H1 (cell line): ENCODE data around the gene GALNT18. TPM values are rescaled to one million over a fixed set of nuclear protein-coding genes. Genes with fewer than 3 reads are reported as not detected.

ENCODE experiments used
- CTCF ChIA-PET: fragments of 300-600 bp; sonication (Branson Sonifier 250); formaldehyde crosslinking; loops from one replicate; lab custom pipeline; 2021; ENCODE audit not compliant: partially characterized antibody; lab: Charles Lee
- POLR2A ChIA-PET: fragments of 300-600 bp; sonication (Branson Sonifier 250); formaldehyde crosslinking; loops from one replicate; lab custom pipeline; 2021; ENCODE audit warnings: inconsistent platforms; ENCODE audit not compliant: partially characterized antibody; lab: Charles Lee
- DNase-seq, 2 experiments: peaks; one replicate each; pipeline versions ENCODE4 v3.0.0 to v3.0.0-alpha.2; 2010 to 2022; ENCODE audit warnings: low spot score in 2 of 2, low read depth in 1 of 2, mixed read lengths in 1 of 2
- FAIRE-seq: peaks from 2 replicates; lab custom pipeline; 2011; peaks lifted over from hg19 to GRCh38; lab: Jason Lieb, UNC
- H2AFZ ChIP-seq: 2 replicates; pipeline ENCODE4 v1.8.1; 2012; ENCODE audit warnings: low read length, inconsistent platforms
- H2AK5ac ChIP-seq: 2 replicates; pipeline ENCODE4 v1.6.1; 2013; ENCODE audit warnings: low read depth, low read length
- H2BK120ac ChIP-seq: replicated peaks from 2 replicates; pipeline ENCODE3; 2013; ENCODE audit warnings: low read depth, low read length, inconsistent platforms
- H2BK12ac ChIP-seq: 2 replicates; pipeline ENCODE4 v1.6.1; 2013; ENCODE audit warnings: low read depth, low read length
- H2BK15ac ChIP-seq: 2 replicates; pipeline ENCODE4 v1.6.1; 2013; ENCODE audit warnings: low read length
- H2BK20ac ChIP-seq: 2 replicates; pipeline ENCODE4 v1.6.1; 2013; ENCODE audit warnings: low read length
- H2BK5ac ChIP-seq: 2 replicates; pipeline ENCODE4 v1.6.1; 2013; ENCODE audit warnings: low read depth, low read length
- H3K14ac ChIP-seq: 2 replicates; pipeline ENCODE4 v1.6.1; 2013; ENCODE audit warnings: inconsistent platforms; ENCODE audit not compliant: insufficient read length
- H3K18ac ChIP-seq: 2 replicates; pipeline ENCODE4 v1.6.1; 2013; ENCODE audit warnings: low read length; ENCODE audit errors: extremely low read depth
- H3K23ac ChIP-seq: 2 replicates; pipeline ENCODE4 v1.6.1; 2013; ENCODE audit warnings: inconsistent platforms; ENCODE audit not compliant: insufficient read length
- H3K23me2 ChIP-seq: 2 replicates; pipeline ENCODE4 v1.6.1; 2013; ENCODE audit warnings: low read depth, low read length
- H3K27ac ChIP-seq: 2 replicates; pipeline ENCODE4 v1.6.1; 2011; ENCODE audit warnings: low read depth, low read length, inconsistent platforms
- H3K27me3 ChIP-seq, 4 experiments: replicated peaks in 1 of 4; 1 replicate in 1 of 4; 2 replicates in 3 of 4; pipeline versions ENCODE4 v1.6.1 to v1.8.1; 2011 to 2013; ENCODE audit warnings: low read length in 3 of 4, mild to moderate bottlenecking in 3 of 4, inconsistent platforms in 2 of 4, mixed read lengths in 2 of 4, moderate library complexity in 1 of 4; ENCODE audit not compliant: control insufficient read depth in 3 of 4, insufficient read depth in 3 of 4; ENCODE audit errors: extremely low read depth in 1 of 4
- H3K36me3 ChIP-seq, 4 experiments: 2 replicates each; pipeline versions ENCODE4 v1.6.1 to v1.8.1; 2011 to 2013; ENCODE audit warnings: mild to moderate bottlenecking in 4 of 4, low read length in 3 of 4, moderate library complexity in 2 of 4, control low read depth in 1 of 4, inconsistent platforms in 1 of 4; ENCODE audit not compliant: insufficient read depth in 4 of 4, control insufficient read depth in 2 of 4
- H3K4ac ChIP-seq: replicated peaks from 2 replicates; pipeline ENCODE3; 2013; ENCODE audit warnings: low read length, low read depth, mixed read lengths, inconsistent platforms; ENCODE audit not compliant: insufficient read length
- H3K4me1 ChIP-seq, 4 experiments: replicated peaks in 1 of 4; 1 replicate in 1 of 4; 2 replicates in 3 of 4; pipeline versions ENCODE4 v1.6.1 to v1.8.1; 2011 to 2013; ENCODE audit warnings: low read length in 3 of 4, inconsistent platforms in 2 of 4, mixed read lengths in 1 of 4; ENCODE audit not compliant: insufficient read depth in 4 of 4, control insufficient read depth in 3 of 4
- H3K4me2 ChIP-seq, 2 experiments: 2 replicates each; pipeline versions ENCODE4 v1.6.1 to v1.8.1; 2011 to 2013; ENCODE audit warnings: low read depth in 2 of 2, low read length in 2 of 2, control low read depth in 1 of 2, inconsistent platforms in 1 of 2, mild to moderate bottlenecking in 1 of 2; ENCODE audit not compliant: insufficient read depth in 1 of 2
- H3K4me3 ChIP-seq, 4 experiments: fragments of 200-600, 300-600 bp in 1 of 4; sonication (generic), shearing (Covaris generic), sonication (Bioruptor Twin) in 1 of 4; 2 replicates each; pipeline versions ENCODE4 v1.5.1 to v1.8.1; 2011 to 2016; ENCODE audit warnings: low read length in 4 of 4, low read depth in 3 of 4, control low read depth in 2 of 4, inconsistent platforms in 2 of 4, mild to moderate bottlenecking in 2 of 4, mixed read lengths in 1 of 4, moderate library complexity in 1 of 4; ENCODE audit not compliant: insufficient read depth in 2 of 4; ENCODE audit errors: extremely low read depth in 1 of 4
- H3K56ac ChIP-seq: replicated peaks from 2 replicates; pipeline ENCODE3; 2013; ENCODE audit warnings: low read depth, mild to moderate bottlenecking, mixed read lengths, low read length, inconsistent platforms; ENCODE audit not compliant: insufficient read length
- H3K79me1 ChIP-seq: 2 replicates; pipeline ENCODE4 v1.6.1; 2013; ENCODE audit warnings: low read depth, low read length, control low read depth
- H3K79me2 ChIP-seq, 2 experiments: 2 replicates each; pipeline versions ENCODE4 v1.6.1 to v1.8.1; 2012 to 2013; ENCODE audit warnings: low read length in 2 of 2, mild to moderate bottlenecking in 2 of 2, inconsistent platforms in 1 of 2; ENCODE audit not compliant: insufficient read depth in 2 of 2, control insufficient read depth in 1 of 2
- H3K9ac ChIP-seq, 4 experiments: replicated peaks in 1 of 4; 1 replicate in 1 of 4; 2 replicates in 3 of 4; pipeline versions ENCODE4 v1.6.1 to v1.8.1; 2011 to 2013; ENCODE audit warnings: low read depth in 3 of 4, low read length in 3 of 4, control low read depth in 2 of 4, mild to moderate bottlenecking in 2 of 4, moderate library complexity in 2 of 4, inconsistent platforms in 1 of 4; ENCODE audit errors: extremely low read depth in 1 of 4
- H3K9me3 ChIP-seq, 2 experiments: 2 replicates each; pipeline versions ENCODE4 v1.6.1 to v1.8.1; 2012 to 2013; ENCODE audit warnings: mild to moderate bottlenecking in 2 of 2, moderate library complexity in 2 of 2, control low read depth in 1 of 2, inconsistent platforms in 1 of 2, low read depth in 1 of 2, low read length in 1 of 2, mixed read lengths in 1 of 2; ENCODE audit not compliant: insufficient read depth in 2 of 2
- H4K20me1 ChIP-seq, 2 experiments: replicated peaks in 1 of 2; 2 replicates each; pipeline versions ENCODE3 to v1.8.1; 2011 to 2013; ENCODE audit warnings: inconsistent platforms in 2 of 2, low read length in 2 of 2, mild to moderate bottlenecking in 1 of 2; ENCODE audit not compliant: insufficient read depth in 2 of 2, control insufficient read depth in 1 of 2
- H4K5ac ChIP-seq: 2 replicates; pipeline ENCODE4 v1.6.1; 2013; ENCODE audit warnings: low read length, low read depth, mixed read lengths, inconsistent platforms; ENCODE audit not compliant: insufficient read length
- H4K8ac ChIP-seq: 2 replicates; pipeline ENCODE4 v1.8.0; 2013; ENCODE audit warnings: mild to moderate bottlenecking, moderate library complexity, low read length, inconsistent platforms; ENCODE audit not compliant: insufficient read depth; ENCODE audit errors: extremely low read depth
- H4K91ac ChIP-seq: replicated peaks from 2 replicates; pipeline ENCODE3; 2013; ENCODE audit warnings: low read length, mixed read lengths, inconsistent platforms; ENCODE audit not compliant: insufficient read length
- RBBP5 ChIP-seq: IDR thresholded peaks from 2 replicates; pipeline ENCODE4 v1.7.1; 2012; ENCODE audit warnings: low read depth, mild to moderate bottlenecking, inconsistent platforms, low read length, moderate library complexity, borderline replicate concordance
- SP2 ChIP-seq: IDR thresholded peaks from 2 replicates; pipeline ENCODE4 v1.6.1; 2012; ENCODE audit warnings: mild to moderate bottlenecking, low read length, inconsistent platforms
- USF2 ChIP-seq: IDR thresholded peaks from 2 replicates; pipeline ENCODE4 v1.6.1; 2011; ENCODE audit warnings: low read length, improper control_type of control experiment
- WGBS, 2 experiments: shearing (Covaris generic) in 1 of 2; methylation state at CpG; one replicate each; pipeline versions ENCODE4 v1.1.6 to v1.1.7; 2013 to 2015; ENCODE audit warnings: low lambda C conversion rate in 2 of 2, mixed read lengths in 2 of 2, inconsistent platforms in 1 of 2, low coverage in 1 of 2, missing lambda C conversion rate in 1 of 2; ENCODE audit not compliant: insufficient replicate concordance in 2 of 2, insufficient coverage in 1 of 2, insufficient read length in 1 of 2; ENCODE audit errors: extremely low coverage in 1 of 2, missing lambda C conversion rate in 1 of 2; 5-methylcytosine and 5-hydroxymethylcytosine counted together
- polyA plus RNA-seq, 7 experiments: library from polyadenylated mRNA; depleted of rRNA in 3 of 7; stranded (reverse) in 5 of 7; unstranded in 2 of 7; fragments of >200 nt in 5 of 7; fragments of 200-250 nt in 2 of 7; gene quantifications; 1 replicate in 5 of 7; 2 replicates in 1 of 7; 4 replicates in 1 of 7; pipeline versions ENCODE4 v1.2.1 to v1.2.3, GENCODE V29; 2011 to 2013; ENCODE audit warnings: missing spikeins in 2 of 7, mixed read lengths in 2 of 7
- total RNA-seq: library from RNA; stranded (reverse); fragmentation: NEBNext Ultra II Directional; extraction: Animal tissue kit (Norgen Biotek cat#: 25700); gene quantifications from 2 replicates; pipeline ENCODE4 v1.2.1, GENCODE V29; 2021

The GALNT18 gene
- total and polyA plus RNA-seq, 2 of the 8 experiments (the other 6 are each of a cell fraction or from before 2014, with no cell fraction given): 6.0 to 9.4 TPM

DNA sequence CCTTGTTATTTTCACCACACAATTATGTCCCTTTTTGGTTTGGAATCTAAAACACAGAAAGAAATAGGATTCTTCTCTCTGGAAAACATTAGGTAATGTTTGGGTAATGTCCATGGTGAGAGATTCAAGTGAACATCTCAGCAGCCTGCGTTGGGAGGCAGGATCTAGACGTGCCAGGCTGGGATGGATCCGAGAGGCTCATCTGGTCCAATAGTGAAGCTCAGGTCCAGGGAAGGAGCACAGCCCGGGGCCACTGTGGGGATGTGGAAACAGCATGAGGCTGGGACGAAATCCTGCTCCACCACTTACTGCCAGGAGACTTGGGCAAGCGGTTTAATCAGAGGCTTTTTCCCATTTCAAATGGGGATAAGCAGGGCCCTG lies 378.6 kb downstream of the GALNT18 start:
- no peak overlapping the region for H3K14ac ChIP-seq
- H3K27me3 ChIP-seq: no peaks in the 10 kb centered on the region; a peak in 1 of 7 replicates
- H4K8ac ChIP-seq: no peak overlapping the region
- CTCF ChIA-PET: interaction anchor here (0.7 to 3.6 kb wide), 10 partner anchors 11 to 216 kb away, joined by 3 to 28 read pairs (median 3); no protein-coding TSS in a partner anchor
- no peak overlapping the region for H3K23ac ChIP-seq
- H3K9me3 ChIP-seq: peaks cover 0 to 4% of the 10 kb centered on the region in 2 experiments; a peak in 2 of 4 replicates
- H2BK15ac ChIP-seq: no peak overlapping the region
- POLR2A ChIA-PET: no interaction called here
- H3K36me3 ChIP-seq: no peaks in the 10 kb centered on the region
- no peak overlapping the region for H2AFZ ChIP-seq
- H3K56ac ChIP-seq: no peak overlapping the region
- H4K20me1 ChIP-seq: no peaks in the 10 kb centered on the region
- H2BK5ac ChIP-seq: no peak overlapping the region
- H3K4me3 ChIP-seq: no peak overlapping the region
- peaks cover 2 to 8% (median 4%) of the 10 kb centered on the region in 4 experiments for H3K4me1 ChIP-seq
- H2BK12ac ChIP-seq: peak overlapping the region; percentile 95; the same call in 1 of the 2 replicates
- TF ChIP-seq SP2 (no peak), RBBP5 (no peak), USF2 (no peak)
- H3K79me2 ChIP-seq: no peaks in the 10 kb centered on the region
- no peaks in the 10 kb centered on the region for H3K79me1 ChIP-seq
- H2BK20ac ChIP-seq: no peak overlapping the region
- no peak overlapping the region for H4K91ac ChIP-seq
- no peak overlapping the region for H2AK5ac ChIP-seq
- H3K23me2 ChIP-seq: no peaks in the 10 kb centered on the region
- H2BK120ac ChIP-seq: no peak overlapping the region
- H3K4me2 ChIP-seq: no peak overlapping the region
- H4K5ac ChIP-seq: no peak overlapping the region
- H3K27ac ChIP-seq: no peak overlapping the region
- no peak for DNase-seq
- no peak for FAIRE-seq
- no peak overlapping the region for H3K18ac ChIP-seq
- no peak overlapping the region for H3K4ac ChIP-seq
- 83% methylated on average over 6 of the region's 6 CpGs; no CpG with 5 or more reads in 1 of the 2 experiments for WGBS, 2 experiments
- no peak overlapping the region for H3K9ac ChIP-seq
